LHCN-M2 (cell line): Measurements from ENCODE around the gene UNC13B. TPM values are rescaled to one million over a fixed set of nuclear protein-coding genes. Genes with fewer than 3 reads are reported as not detected.
A peak's percentile ranks its signal among the peaks of the same experiment; 100 is the strongest.

Experiments used
- DNase-seq: peaks from one replicate; pipeline ENCODE4 v3.0.0-alpha.2; 2012; ENCODE audit warnings: low read depth
- total RNA-seq: library from RNA; depleted of rRNA; stranded (reverse); fragments of >200 nt; gene quantifications from 2 replicates; pipeline ENCODE4 v1.2.3, GENCODE V29; 2014

Gene UNC13B
- total RNA-seq, 1 experiment from 2014 or later = 18.3 TPM

DNA sequence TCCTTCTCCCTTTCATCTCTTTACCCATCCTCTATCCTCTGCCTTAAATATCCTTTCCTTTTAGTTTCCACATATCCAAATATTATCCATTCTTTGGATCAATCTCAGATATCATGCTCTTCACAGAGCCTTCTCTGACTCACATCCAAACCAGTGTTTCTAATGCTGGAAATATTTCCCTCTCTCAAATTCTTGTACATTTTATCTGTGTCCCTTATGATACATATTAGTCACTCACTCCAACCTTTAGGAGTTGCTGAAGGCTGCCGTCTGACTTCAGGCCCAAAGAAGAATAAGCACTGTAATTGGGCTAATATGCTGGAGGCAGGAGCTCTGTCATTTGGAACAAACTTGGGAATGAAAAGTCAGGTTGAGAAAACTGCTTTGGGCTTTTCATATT, 171.7 kb downstream of the UNC13B start:
- DNase-seq = peak; percentile 84

DNA sequence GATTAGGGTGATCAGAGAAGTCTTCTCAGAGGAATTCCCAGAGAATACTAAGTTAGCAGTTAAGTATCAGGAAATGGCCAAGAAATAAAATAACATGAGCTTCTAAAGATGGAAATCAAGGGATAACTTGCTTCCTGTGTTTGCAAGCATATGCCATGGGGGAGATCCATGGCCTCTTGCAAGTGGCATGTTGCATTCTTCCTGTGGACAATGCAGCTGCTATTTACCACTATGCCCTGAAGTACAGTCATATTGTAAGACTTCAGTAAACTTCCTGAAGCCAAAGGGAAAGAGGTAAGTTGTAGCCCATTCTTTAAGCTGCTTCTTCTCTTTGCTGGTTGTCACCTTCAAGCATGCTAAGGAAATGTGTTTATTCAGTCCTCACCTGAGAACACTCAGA, 173.4 kb downstream of the UNC13B start:
- peak; percentile 84 for DNase-seq

GRCh38 chr9:35338086-35338485, 176.3 kb downstream of the UNC13B start:
- DNase-seq = no peak

DNA sequence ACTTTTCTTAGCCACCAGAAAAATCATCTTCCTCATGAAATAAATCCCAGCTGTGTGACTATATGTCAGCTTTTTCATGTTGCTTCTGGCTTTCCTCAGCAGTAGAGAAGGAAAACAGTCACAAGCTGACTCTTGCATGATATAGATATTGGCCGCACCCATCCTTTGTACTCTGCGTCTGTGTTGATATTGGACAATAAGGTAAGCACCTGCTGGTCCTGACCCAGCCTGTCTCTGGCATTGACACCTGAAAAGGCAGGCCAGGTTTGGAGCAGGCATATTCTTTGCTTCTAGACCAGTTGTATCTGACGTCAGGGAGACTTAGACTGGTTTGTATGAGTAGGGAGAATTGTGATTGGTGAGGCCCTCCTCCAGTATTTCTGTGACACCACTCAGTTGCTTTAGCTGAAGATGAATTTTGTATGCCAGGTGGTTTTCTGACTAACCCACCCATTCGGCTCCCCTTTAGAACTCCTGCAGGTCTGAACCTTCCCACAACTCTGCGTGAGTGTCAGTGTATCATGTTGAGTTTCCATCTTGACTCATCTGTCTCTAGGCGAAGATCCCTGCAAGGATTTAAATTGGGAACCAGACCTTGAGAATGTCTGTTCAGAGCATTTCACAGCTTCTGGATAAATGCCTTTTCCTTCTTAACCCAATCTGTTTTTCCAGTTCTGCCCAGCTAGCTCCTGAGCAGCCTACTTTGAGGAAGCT, 176.9 kb downstream of the UNC13B start:
- DNase-seq = no peak

GRCh38 chr9:35340046-35340445, 178.2 kb downstream of the UNC13B start:
- no peak for DNase-seq

- no peak for DNase-seq
Observed at GRCh38 chr9:35341021-35341420, 179.2 kb downstream of the UNC13B start.

- peak; percentile 80 for DNase-seq
Observed at GRCh38 chr9:35341585-35341984, 179.8 kb downstream of the UNC13B start.

DNA sequence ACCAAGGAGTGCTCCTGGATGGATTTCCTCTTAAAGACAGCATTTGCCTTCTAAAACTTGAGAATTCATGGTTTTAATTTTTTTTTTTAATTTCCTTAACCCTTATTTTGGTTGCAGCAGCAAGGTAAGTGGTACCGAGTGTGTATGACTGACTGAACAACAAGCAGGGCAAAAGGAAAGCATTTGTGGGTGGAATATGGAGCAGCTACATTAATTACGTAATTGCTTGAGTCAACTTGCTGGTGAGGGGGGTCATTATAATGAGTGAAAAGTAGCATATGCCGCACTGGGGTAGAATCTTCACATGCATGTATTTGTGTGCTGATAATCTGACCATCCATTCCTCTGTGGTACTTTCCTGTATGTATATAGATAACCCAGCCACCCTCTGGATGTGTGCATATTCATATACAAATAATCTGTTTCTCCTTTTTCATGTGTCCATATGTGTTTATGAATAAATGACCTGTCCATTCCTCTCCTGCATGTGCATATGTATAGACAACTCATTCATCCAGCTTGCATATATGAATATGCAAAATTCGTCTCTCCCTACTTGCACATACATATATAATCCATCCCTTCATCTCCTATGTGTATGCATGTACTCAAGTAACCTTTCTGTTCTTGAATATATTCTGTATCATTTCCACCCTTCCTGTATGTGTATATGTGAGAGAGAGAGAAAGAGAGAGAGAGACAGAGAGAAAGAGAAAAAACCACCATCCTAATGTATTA, 180.6 kb downstream of the UNC13B start:
- DNase-seq = peak; percentile 49

DNA sequence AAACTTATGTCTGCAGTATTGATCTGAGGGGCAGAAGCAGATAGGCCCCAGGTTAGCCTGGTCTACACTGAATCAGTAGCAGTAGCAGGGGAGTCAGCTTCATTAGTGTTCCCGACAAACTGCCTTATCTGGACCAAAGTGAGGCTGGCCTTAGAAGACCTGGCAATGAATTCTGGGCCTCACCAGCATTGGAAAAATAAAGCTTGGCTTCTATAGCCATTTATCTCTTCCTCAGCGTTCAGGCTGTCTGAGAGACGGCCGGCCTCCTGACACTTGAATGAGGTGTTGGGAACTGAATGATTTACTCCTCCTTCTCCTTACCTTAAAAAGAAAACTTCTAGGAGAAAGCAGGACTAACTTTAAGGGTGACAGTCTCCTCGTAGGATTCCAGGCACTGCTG, 186.3 kb downstream of the UNC13B start:
- no peak for DNase-seq

DNA sequence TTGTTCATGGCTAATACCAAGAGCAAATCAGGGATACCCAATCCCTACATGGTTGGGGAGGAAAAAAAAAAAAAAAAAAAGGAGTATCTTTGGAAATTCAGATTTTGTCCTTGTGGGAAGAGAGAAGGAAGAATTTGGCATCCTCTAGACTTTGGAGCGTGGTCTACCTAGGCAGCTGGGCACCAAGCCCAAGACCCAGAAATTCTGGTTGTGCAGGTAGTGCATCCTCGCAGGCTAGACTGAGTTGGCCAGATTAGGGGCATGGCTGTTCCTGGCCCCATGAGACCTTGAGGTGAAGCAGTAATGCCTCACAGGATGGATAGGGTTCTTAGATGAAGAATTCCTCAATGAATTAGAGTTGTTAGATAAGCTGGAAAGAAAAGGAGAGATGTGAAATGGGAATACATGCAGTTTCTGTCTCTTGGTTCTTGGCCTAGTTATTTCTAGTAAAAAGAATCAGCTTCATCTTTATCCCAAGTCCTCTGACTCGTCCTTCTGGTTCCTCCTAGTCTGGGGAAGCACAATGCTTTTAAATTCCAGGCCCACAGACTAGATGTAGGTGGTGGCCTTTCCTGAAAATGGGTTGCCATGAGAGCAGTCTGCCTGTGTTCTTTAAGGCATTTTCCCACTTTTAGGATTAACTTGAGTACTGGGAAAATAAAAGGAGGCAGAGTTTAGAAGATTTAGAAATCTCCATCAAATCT, 187.6 kb downstream of the UNC13B start:
- DNase-seq = peak; percentile 41

DNA sequence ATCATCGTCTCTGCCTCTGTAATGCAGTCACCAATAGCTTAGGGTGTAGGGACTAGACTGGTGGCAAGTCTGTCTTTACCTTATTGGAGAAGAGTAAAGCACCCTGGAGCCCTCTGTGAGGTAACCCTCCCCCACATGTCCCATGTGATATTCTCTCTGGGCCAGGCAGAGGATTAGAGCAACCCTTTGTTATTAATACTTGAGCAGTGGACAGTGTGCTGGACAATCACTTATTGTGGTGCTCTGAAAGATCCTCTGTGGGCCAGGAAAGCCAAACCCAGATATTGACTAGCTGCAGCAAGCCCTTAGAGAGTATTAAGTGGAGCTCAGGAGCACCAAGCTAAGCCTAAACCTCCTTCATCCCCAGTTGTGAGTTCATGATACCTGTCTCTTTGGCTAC, 188.4 kb downstream of the UNC13B start:
- no peak for DNase-seq

DNA sequence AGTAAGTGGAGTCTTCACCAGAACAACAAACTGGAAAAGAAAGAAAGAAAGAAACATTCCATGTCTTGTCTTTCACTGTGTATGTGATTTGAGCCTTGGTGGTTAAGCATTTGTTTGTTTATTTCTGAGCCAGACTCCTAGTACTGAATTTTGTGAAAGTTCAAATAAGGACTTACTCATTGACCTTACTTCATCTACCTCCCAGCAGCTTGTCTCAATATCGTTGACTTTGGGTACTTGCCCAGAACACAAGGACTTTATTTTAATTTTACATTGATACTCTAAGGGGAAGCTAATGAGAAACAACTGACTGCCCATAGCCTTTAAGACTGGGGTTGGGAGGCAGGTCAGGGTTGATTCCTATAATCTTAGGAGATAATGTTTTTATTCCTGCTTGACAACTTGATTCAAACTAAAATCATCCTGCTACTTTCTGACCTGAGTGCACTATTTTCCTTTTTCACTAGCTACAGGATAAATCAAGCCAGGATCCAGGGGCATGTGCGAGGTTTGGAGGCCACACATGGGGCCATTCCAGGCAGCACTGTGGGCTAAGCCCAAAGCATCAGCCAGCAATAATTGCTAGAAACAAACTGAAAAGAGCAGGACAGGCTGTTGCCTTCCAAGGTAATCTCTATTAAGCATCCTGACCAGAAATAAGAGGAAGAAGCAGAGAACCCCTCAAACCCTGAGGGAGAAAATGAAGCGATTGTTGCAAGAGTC, 189.2 kb downstream of the UNC13B start:
- peak; percentile 82 for DNase-seq

DNA sequence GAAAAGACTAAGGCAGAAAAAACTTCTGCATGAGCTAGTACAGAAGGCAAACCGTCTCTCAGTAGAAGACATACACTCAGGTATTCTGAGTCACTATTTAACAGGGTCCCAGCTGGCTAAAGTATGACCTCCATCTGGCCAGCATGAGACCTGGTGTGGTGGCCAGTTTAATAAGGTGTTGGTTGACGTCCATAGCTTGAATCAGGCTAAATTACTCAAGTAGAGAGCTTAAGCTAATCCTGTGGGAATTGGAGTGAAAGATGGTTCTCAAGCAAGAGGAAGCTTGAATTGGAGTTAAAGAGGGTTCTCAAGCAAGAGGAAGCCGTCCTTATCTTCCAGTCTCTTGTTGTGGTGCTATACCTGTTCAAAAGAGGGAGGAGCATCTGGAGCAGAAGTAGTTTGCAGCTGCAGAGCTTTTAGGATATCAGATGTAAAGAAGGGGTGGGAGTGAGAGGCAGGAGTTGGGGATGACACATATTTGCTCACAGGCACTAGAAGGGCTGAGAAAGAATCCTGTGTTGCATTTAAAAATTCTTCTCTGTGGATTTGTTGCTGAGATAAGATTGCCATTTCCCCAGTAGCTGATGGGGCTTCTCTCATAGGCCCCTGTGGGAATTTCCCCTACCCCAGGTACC, 192.0 kb downstream of the UNC13B start:
- DNase-seq = no peak

- DNase-seq = no peak
Observed at GRCh38 chr9:35355939-35356338, 194.1 kb downstream of the UNC13B start.

DNA sequence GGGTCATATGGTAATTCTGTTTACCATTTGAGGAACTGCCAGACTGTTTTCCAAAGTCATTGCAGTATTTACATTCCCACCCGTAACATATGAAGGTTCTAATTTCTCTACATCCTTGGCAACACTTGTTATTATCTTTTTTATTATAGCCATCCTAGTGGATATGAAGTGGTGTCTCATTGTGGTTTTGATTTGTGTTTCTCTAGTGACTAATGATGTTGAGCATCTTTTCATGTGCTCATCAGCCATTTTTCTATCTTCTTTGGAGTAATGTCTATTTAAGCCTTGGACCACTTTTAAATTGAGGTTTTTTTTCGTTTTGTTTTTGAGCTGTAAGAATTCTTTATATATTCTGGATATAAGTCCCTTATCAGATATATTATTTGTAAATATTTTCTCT, 195.3 kb downstream of the UNC13B start:
- peak; percentile 77 for DNase-seq

GRCh38 chr9:35357826-35358225, 196.0 kb downstream of the UNC13B start:
- no peak for DNase-seq

GRCh38 chr9:35364817-35365585, 203.2 kb downstream of the UNC13B start:
- DNase-seq = no peak

- DNase-seq = no peak
Observed at GRCh38 chr9:35366627-35367026, 204.8 kb downstream of the UNC13B start.

- peak; percentile 94 for DNase-seq
Observed at GRCh38 chr9:35367451-35367850, 205.6 kb downstream of the UNC13B start.

DNA sequence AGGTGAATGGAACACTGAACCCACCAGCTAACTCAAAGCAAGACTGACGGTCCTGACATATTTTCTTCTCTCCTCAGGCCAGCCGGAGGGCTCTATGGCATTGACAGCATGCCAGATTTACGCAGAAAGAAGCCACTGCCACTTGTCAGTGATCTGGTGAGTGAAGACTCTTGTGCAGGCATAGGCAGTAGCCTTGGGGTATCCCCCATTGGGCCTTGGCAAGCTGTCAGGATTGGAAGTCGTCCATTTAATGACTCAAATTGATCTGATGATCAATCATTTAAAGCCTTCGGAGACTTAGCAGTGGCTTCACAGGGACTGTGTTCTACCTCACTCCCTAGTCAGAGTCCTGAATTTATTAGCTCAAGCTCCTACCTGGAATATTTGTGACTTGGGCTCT, 208.4 kb downstream of the UNC13B start:
- no peak for DNase-seq

DNA sequence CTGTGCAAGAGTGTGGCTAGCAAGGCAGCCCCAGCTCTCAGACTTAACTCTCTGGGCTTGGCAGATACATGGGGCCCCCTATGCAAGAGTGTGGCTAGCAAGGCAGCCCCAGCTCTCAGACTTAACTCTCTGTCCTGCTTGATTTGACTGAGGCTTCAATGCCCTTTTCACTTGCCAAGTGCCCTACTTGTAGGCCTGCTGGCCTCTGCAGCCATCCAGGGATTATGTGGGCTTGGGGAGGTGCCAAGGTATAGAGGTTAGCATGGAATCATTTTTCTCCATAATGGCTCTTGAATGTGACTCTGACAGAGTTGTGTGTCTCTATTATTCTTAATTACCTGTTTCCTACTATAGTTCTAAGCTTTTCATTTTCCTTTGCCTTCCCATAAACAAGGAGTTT, 212.6 kb downstream of the UNC13B start:
- DNase-seq = no peak
